GM18868 (cell line): ENCODE data around the gene ANKRD34A.
"Not testable (repeated sequence)": the region's sequence is repeated elsewhere in the genome, so short reads cannot be mapped to it uniquely, and the experiment has no call there.

Source experiments
- ATAC-seq: cut with Tn5 transposase; IDR thresholded peaks from one replicate; pipeline ENCODE4 v1.9.1; 2021; ENCODE audit warnings: mild to moderate bottlenecking, moderate library complexity; ENCODE audit not compliant: unreplicated experiment

Gene ANKRD34A

DNA sequence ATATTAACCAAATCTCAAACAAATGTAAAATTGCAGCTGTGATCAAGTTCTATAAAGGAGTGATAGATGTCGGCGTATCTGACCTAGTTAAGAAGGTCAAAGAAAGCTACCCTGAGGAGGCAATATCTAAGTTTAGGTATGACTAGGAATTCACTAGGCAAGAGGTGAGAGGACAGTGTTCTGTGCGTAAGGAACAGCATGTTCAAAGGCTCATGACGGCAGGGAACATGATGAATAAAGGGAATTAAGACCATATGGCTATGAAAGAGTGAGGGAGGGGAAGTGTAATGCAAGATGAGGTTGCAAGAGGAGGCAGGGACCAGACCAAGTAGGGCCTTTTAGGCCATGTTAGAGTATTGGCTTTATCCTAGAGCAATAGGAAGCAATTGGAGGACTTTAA, 15.2 kb downstream of the ANKRD34A start:
- no peak for ATAC-seq

DNA sequence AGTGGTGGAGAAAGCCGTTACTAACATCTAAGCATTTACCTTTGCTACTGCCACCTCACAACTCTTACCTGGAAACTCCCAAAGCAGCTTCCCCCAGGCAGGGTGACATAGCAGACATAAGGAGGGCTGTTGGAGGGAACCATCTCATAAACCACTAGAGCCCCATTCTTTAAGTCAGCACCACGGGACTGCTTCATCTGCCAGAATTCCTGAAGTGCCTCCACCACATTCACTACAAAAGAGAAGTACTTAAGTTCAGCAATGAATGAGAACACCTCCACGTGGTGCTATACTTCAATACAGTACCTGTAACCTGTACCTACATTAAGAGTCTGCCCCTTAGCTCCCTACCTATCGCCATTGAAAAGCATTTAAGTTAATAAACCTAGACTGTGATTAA, 16.8 kb downstream of the ANKRD34A start:
- ATAC-seq, result no peak

- no peak for ATAC-seq
Measured at GRCh38 chr1:145946477-145946986, 17.8 kb downstream of the ANKRD34A start.

- ATAC-seq, result no peak
Measured at GRCh38 chr1:145944532-145944931, 19.8 kb downstream of the ANKRD34A start.

DNA sequence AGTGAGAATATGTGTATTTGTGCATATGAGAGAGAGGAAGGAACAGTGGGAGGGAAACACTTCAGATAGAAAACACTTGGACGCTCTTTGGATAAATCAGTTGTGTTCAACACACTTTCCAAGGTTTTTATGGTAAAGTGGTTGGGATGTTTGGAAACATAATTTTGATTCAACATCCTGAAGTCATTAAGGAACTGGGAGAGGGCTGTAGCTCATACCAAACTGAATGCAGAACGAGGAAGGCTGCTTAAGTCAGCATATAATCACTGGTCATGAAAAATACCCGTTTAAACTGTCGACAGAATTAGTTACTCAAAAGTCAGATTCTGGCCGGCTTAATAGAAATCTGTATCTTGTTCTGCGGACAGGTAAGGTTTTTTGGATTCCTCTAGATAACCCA, 21.5 kb downstream of the ANKRD34A start:
- ATAC-seq, result no peak

DNA sequence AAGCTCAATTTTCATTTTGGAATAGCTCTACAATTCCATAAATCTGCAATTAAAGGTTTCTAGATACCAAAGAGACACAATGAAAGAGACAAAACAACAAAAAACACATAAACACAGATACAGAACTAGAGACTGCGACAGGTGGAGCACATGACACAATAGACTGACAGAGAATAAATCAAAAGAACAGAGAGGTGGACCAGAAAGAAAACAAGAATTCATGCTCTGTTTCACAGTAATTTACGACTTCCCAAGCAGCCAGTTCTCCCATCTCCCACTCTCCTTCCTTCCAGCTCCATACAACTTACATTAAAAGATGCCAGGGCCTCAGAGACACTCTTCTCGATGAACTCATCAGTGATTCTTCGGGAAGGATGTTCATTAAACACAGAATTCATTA, 22.0 kb downstream of the ANKRD34A start:
- no peak for ATAC-seq

DNA sequence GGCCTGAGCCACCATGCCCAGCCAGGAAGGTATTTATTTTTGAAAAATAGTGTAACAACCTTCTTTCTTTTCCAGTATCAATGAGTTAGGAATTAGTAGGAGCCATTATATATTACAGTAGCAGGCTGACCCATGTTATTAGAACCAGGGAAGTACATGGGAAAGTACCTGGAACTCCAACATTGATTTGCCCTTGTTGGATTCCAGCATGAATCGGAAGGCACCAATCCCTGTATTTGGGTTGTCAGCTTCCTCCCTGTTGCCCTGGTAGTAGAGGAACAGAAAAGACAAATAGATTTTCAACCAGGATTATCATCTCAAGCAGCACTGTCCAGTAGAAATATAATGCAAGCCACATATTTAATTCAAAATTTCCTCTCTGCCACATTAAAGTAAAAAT, 26.9 kb downstream of the ANKRD34A start:
- ATAC-seq, result no peak

GRCh38 chr1:145936247-145936646, 28.1 kb downstream of the ANKRD34A start:
- ATAC-seq, result no peak

- ATAC-seq, result no peak
Measured at GRCh38 chr1:145935708-145936107, 28.7 kb downstream of the ANKRD34A start.

- ATAC-seq, result not testable (repeated sequence)
Measured at GRCh38 chr1:145932522-145933009, 31.8 kb downstream of the ANKRD34A start.

- ATAC-seq, result no peak
Measured at GRCh38 chr1:145927916-145928643, 36.3 kb downstream of the ANKRD34A start.

GRCh38 chr1:145927063-145927886, 37.1 kb downstream of the ANKRD34A start, which contains the start of gene RBM8A:
Gene RBM8A (minus strand): TSS chr1:145927484. CDS start chr1:145927426, 58 bp downstream.
- ATAC-seq, result peak; percentile 97

- no peak for ATAC-seq
Measured at GRCh38 chr1:145926686-145927062, 37.7 kb downstream of the ANKRD34A start.

DNA sequence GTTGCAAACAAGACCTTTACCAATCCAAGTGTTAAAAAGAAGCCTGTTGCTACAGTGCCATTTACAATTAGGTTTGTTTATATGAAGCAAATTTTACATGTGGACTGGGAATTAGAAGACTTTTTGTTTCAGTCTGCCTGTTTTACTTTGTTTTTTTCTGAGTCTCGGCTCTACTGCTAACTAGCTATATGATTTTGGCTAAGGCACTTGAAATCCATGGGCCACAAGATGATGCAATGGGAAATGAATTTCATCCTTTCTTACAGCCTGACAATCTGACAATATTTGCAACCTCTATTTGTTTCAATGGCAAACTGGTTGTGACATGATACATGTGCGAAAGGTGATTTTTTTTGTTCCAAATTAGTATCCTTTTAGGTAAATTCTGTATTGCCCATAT, 42.1 kb downstream of the ANKRD34A start:
- no peak for ATAC-seq

GRCh38 chr1:145920297-145920696, 44.1 kb downstream of the ANKRD34A start:
- not testable (repeated sequence) for ATAC-seq

DNA sequence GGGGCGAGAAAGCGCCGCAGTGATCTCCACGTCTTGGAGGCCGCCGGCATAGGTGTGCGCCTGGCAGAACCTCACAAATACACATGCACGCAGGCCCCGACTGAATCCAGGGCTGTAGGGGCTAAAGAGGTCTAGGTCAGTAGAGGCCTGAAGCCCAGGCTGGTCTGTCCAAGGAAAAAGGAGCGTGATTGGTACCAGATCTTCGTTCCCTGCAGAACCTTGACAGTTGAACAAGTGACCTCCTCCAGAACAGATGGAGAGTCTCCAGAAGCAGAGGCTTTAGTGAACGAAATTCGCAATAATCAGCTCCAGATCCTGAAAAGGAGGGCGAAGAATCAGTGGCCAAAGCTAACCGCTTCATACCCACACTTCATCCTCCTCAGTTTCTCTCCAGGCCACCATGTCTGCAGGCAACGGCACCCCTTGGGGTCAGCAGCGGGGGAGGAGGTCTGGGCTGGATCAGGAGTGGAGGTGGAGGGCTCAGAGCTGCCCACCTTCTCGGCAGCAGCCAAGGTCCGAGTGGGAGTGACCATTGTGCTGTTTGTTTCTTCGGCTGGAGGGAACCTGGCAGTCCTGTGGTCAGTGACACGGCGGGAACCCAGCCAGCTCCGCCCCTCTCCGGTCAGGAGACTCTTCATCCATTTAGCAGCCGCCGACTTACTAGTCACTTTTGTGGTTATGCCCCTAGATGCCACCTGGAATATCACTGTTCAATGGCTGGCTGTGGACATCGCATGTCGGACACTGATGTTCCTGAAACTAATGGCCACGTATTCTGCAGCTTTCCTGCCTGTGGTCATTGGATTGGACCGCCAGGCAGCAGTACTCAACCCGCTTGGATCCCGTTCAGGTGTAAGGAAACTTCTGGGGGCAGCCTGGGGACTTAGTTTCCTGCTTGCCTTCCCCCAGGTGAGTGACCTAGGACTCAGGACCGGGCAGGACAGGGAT, 45.1 kb downstream of the ANKRD34A start:
- ATAC-seq, result no peak

GRCh38 chr1:145918144-145918991, 46.0 kb downstream of the ANKRD34A start, which contains the start of gene PEX11B:
Gene PEX11B (minus strand): TSS chr1:145918717. CDS start chr1:145918688, 29 bp downstream.
- peak; percentile 91 for ATAC-seq

DNA sequence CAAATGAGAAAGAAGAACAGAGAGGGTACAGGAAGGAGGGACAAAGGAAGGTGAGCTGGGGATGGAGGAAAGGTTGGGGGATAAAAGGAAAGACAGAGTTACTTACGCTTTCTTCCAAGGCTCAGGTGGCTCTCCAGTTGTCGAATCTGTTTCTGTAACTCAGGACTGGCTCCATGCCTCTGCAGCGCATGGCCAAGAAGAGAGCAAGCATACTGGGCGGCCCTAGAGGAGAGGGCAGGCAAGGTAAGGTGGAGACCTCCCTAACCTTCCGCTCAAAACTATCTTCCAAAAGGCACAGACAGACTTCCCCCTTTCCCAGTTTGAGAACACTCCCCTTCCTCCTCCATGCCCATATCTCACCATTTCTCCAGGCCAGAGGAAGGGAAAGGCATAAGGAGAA, 46.8 kb downstream of the ANKRD34A start:
- ATAC-seq, result no peak

GRCh38 chr1:145916745-145917144, 47.6 kb downstream of the ANKRD34A start:
- no peak for ATAC-seq
